Uterus (tissue), 4 donors: Measurements from ENCODE around the gene EXOC3L2. TPM values are rescaled to one million over a fixed set of nuclear protein-coding genes. Genes with fewer than 3 reads are reported as not detected.

Source experiments
- DNase-seq, 2 donors: peaks; one replicate each; pipeline ENCODE4 v3.0.0-alpha.2; 2019 to 2020
- H3K27ac ChIP-seq, 2 donors: fragments of 200-600 bp; sonication (generic); 1 replicate in 1 of 2; 2 replicates in 1 of 2; pipeline ENCODE4 v1.5.1; 2016 to 2018
- H3K27me3 ChIP-seq, 2 donors: fragments of 200-600 bp; sonication (generic); one replicate each; pipeline ENCODE4 v1.5.1; 2018 to 2019; ENCODE audit warnings: control low read depth in 1 of 2
- H3K36me3 ChIP-seq, 2 donors: fragments of 200-600 bp; sonication (generic); one replicate each; pipeline ENCODE4 v1.5.1; 2019; ENCODE audit warnings: control low read depth in 1 of 2
- H3K4me1 ChIP-seq, 2 donors: fragments of 200-600 bp; sonication (generic); one replicate each; pipeline ENCODE4 v1.5.1; 2018 to 2019; ENCODE audit warnings: control low read depth in 1 of 2
- H3K4me3 ChIP-seq, 2 donors: fragments of 200-600 bp; sonication (generic); 1 replicate in 1 of 2; 2 replicates in 1 of 2; pipeline ENCODE4 v1.5.1; 2018 to 2019; ENCODE audit warnings: mild to moderate bottlenecking in 1 of 2
- H3K9me3 ChIP-seq, 2 donors: fragments of 200-600 bp; sonication (generic); one replicate each; pipeline ENCODE4 v1.5.1; 2019; ENCODE audit warnings: control low read depth in 1 of 2
- POLR2A ChIP-seq, 2 donors: fragments of 450-650 bp; IDR thresholded peaks; one replicate each; pipeline ENCODE4 v1.6.1; 2016; ENCODE audit warnings: antibody characterized with exemption in 2 of 2, mild to moderate bottlenecking in 1 of 2, moderate library complexity in 1 of 2
- intact Hi-C: fragments of 100-400 bp; cut with DNase I; formaldehyde crosslinking; loops from one replicate; pipeline ENCODE4 v1.15.1; 2023; ENCODE audit warnings: low total_unique reads
- total RNA-seq, 4 donors: library from RNA; depleted of rRNA in 3 of 4; stranded (reverse); fragments of >200 nt in 3 of 4; gene quantifications; one replicate each; pipeline versions ENCODE4 v1.1.0 to v1.2.4, GENCODE V29; 2014 to 2023
- TF ChIP-seq, protein P1 (sequence below), 4 experiments: fragments of 200-600 bp in 2 of 4; fragments of 450-650 bp in 2 of 4; sonication (generic) in 2 of 4; IDR thresholded peaks; one replicate each; pipeline ENCODE4 v1.5.1; 2016 to 2019; ENCODE audit warnings: antibody characterized with exemption in 4 of 4, mild to moderate bottlenecking in 2 of 4, moderate library complexity in 1 of 4
- donor health status: DM: yes; HTN: yes; CAD: no.

Gene EXOC3L2
- total RNA-seq, 4 donors from 2014 or later, result 2.4 to 7.2 (median 6.4) TPM

DNA sequence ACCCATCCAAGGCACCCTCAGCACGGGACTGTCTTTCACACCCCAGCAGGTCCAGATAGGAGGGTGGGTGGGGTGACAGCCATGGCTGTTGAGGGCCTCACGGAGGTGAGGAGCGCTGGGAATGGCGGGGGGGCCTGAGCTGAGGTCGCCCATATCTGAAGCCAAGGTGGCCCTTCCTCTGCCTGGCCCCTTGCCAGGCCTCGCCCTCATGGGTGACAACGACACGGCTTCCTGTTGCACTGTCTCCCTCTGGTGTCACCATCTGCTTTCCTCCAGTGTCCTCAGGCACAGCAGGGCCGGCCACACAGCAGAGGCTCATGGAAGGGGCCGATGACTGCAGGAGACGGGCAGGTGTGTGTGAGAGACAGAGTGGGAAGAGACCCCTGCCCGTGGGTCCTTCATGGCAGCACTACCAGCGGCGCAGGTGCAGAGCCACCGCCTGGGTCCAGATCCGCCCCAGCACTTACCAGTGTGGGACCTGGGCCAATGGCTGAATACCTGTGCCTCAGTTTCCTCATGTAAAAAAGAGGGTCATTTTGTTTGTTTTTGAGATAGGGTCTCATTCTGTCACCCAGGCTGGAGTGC, 76.3 kb downstream of the EXOC3L2 start:
- H3K4me1 ChIP-seq, result no peaks in the 10 kb centered on the region
- H3K27ac ChIP-seq, result no peak overlapping the region
- H3K9me3 ChIP-seq, result no peaks in the 10 kb centered on the region
- intact Hi-C loops, result no loop called here
- DNase-seq, result no peak
- no peak for TF ChIP-seq POLR2A (IDR thresholded peaks at IDR 0.05)
- TF ChIP-seq, protein P1, sequence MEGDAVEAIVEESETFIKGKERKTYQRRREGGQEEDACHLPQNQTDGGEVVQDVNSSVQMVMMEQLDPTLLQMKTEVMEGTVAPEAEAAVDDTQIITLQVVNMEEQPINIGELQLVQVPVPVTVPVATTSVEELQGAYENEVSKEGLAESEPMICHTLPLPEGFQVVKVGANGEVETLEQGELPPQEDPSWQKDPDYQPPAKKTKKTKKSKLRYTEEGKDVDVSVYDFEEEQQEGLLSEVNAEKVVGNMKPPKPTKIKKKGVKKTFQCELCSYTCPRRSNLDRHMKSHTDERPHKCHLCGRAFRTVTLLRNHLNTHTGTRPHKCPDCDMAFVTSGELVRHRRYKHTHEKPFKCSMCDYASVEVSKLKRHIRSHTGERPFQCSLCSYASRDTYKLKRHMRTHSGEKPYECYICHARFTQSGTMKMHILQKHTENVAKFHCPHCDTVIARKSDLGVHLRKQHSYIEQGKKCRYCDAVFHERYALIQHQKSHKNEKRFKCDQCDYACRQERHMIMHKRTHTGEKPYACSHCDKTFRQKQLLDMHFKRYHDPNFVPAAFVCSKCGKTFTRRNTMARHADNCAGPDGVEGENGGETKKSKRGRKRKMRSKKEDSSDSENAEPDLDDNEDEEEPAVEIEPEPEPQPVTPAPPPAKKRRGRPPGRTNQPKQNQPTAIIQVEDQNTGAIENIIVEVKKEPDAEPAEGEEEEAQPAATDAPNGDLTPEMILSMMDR (IDR thresholded peaks at IDR 0.05), result no peak
- H3K4me3 ChIP-seq, result no peak overlapping the region
- no peaks in the 10 kb centered on the region for H3K27me3 ChIP-seq
- no peaks in the 10 kb centered on the region for H3K36me3 ChIP-seq

DNA sequence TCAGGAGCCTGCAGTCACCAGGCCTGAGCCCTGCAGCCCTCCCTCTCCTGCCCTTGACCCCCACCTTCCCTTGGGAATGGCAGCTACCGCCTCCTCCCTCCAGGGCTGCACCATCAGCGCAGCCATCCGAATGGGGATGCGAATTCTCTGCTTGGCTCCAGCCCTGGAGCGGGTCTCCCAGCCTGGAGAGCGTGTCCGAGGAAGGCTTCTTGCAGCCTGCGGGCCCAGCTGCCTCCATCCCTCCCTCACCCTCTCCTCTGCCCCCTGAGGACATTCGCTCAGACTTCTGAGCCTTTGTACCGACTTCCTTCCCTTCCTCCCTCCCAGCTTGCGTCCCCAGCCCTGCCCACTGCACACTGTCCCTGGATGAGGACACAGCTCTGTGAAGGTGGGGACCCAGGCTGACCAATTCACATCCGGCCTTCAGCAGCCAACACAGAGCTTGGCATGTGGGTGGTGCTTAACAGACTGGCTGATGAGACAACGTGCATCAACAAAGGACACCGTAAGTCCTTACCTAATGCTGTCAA, 78.4 kb downstream of the EXOC3L2 start:
- H3K4me1 ChIP-seq, result no peaks in the 10 kb centered on the region
- no peaks in the 10 kb centered on the region for H3K27me3 ChIP-seq
- H3K9me3 ChIP-seq, result no peaks in the 10 kb centered on the region
- H3K27ac ChIP-seq, result no peak overlapping the region
- H3K36me3 ChIP-seq, result no peaks in the 10 kb centered on the region
- no peak for DNase-seq
- TF ChIP-seq, protein P1 (IDR thresholded peaks at IDR 0.05), result no peak
- TF ChIP-seq POLR2A (IDR thresholded peaks at IDR 0.05), result no peak
- no peak overlapping the region for H3K4me3 ChIP-seq
- intact Hi-C loops, result no loop called here

DNA sequence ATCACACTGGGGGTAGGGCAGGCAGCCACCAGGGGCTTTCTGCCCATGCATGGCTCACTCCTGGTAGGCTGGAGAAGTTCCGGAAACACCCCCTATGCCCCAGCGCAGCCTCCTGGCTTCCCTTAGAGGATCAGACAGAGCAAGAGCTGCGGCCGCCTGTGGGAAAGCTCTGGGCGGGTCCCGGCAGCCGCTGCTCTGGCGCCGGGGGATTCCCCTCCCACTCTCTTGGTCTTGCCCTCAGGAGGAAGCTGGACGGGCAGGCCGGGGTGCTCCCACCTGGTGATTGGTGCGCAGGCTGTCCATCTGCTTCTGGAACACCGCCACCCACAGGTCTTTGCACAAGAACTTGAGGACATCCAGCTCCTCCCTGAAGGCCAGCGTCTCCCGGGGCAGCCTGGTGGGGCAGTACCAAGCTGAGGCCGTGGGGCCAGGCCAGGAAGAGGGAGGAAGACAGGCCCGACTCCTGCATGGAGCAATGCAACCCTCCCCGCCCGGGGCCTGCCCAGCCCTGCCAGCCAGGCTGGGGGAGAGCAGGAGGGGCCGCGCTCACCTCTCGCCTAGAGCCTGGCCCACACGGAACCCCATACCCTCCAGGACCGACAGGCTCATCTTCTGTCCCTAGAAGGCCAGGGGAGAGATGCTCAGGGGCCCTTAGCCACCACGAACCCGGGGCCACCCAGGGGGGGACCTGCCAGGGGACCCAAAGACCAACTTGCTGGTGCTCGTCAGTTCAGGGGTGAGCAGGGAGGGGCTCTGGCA, 80.5 kb downstream of the EXOC3L2 start:
- no peak overlapping the region for H3K27ac ChIP-seq
- DNase-seq, result peak in 1 of 2 donors; percentile 34
- intact Hi-C loops, result no loop called here

DNA sequence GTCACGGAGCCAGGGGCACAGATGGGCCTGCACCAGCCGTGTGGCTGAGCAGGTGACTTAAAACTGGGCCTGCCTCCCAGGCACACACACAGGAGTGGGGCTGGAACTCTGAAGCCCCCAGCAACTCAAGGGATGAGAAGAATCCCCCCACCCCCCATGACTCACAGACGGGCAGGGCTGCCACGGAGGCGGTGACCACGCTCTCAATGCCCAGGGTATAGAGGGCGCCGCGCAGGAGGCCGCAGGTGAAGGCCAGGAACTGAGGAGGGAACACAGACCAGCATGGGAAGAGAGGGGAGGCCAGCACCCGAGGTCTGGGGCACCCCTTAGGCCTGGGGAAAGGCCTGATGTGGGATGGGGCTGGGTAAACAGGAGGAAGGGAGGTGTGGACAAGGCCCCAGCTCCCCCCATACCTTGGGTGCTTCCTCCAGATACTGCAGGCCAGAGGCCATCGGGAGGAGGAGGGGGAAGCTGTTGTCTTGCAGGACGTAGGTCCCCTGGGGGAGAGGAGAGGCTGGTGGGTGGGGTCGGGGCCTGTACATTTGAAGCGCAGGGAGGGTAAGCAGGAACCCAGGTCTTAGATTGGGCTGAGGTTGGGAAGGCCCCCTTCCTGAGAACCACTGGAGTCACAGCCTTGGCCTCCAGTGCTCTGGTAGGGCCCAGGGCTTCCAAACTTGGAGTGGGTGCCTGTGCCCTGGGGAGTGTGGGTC, 81.3 kb downstream of the EXOC3L2 start:
- Histone ChIP-seq H3K27me3 (no peaks in the 10 kb centered on the region), H3K36me3 (no peaks in the 10 kb centered on the region), H3K9me3 (no peaks in the 10 kb centered on the region), H3K27ac (no peak overlapping the region), H3K4me1 (no peaks in the 10 kb centered on the region), H3K4me3 (no peak overlapping the region)
- intact Hi-C loops, result no loop called here
- TF ChIP-seq, protein P1 (IDR thresholded peaks at IDR 0.05), result no peak
- no peak for TF ChIP-seq POLR2A (IDR thresholded peaks at IDR 0.05)
- DNase-seq, result no peak

More for the DNA sequence above, 80.5 kb downstream of the EXOC3L2 start:
- no peak overlapping the region for H3K4me3 ChIP-seq
- no peaks in the 10 kb centered on the region for H3K4me1 ChIP-seq
- TF ChIP-seq, protein P1 (IDR thresholded peaks at IDR 0.05), result no peak
- no peak for TF ChIP-seq POLR2A (IDR thresholded peaks at IDR 0.05)
- no peaks in the 10 kb centered on the region for H3K36me3 ChIP-seq
- H3K27me3 ChIP-seq, result no peaks in the 10 kb centered on the region
- H3K9me3 ChIP-seq, result no peaks in the 10 kb centered on the region

DNA sequence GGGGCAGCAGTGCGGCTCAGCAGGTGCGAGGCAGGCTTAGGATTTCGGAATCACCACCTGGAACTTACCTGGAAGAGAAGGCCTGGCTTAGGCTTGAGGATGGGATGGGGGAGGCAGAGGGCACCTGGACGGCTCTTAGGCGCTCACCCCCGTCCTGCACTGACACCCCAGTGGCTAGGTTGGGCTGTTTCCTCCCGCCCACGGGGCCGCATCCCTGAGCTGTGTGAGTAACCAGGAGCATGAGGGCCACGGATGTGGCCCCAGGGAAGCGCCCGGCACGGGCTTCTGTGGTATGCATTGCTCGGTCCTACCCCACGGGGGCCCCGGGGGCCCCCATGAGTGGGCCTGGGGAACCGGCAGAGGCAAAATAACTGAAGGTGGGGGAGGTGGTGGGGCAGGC, 82.1 kb downstream of the EXOC3L2 start:
- H3K4me3 ChIP-seq, result no peak overlapping the region
- intact Hi-C loops, result no loop called here
- no peaks in the 10 kb centered on the region for H3K4me1 ChIP-seq
- no peak overlapping the region for H3K27ac ChIP-seq
- TF ChIP-seq, protein P1 (IDR thresholded peaks at IDR 0.05), result no peak
- no peak for TF ChIP-seq POLR2A (IDR thresholded peaks at IDR 0.05)
- H3K9me3 ChIP-seq, result no peaks in the 10 kb centered on the region
- no peaks in the 10 kb centered on the region for H3K36me3 ChIP-seq
- no peaks in the 10 kb centered on the region for H3K27me3 ChIP-seq
- no peak for DNase-seq
